ENCODE results near the gene USP20.

USP20 gene

GRCh38 chr9:129881547-129882324 lies 46.5 kb downstream of the USP20 start:
- ATAC-seq, result no peak

GRCh38 chr9:129884220-129885017 lies 49.2 kb downstream of the USP20 start:
- no peak for TF ChIP-seq ESRRG (CRISPR knock-in tag; IDR thresholded peaks at IDR 0.05)
- TF ChIP-seq RARB (CRISPR knock-in tag; IDR thresholded peaks at IDR 0.05), result no peak
- TF ChIP-seq ZFP30 (CRISPR knock-in tag; IDR thresholded peaks at IDR 0.05), result no peak
- no peak for TF ChIP-seq CREB5 (CRISPR knock-in tag; IDR thresholded peaks at IDR 0.05; ENCODE audit: low read depth)
- TF ChIP-seq ZNF8 (CRISPR knock-in tag; IDR thresholded peaks at IDR 0.05), result no peak
- TF ChIP-seq ARNTL (CRISPR knock-in tag; IDR thresholded peaks at IDR 0.05; ENCODE audit: borderline replicate concordance, low read depth), result no peak
- TF ChIP-seq OSR1 (CRISPR knock-in tag; IDR thresholded peaks at IDR 0.05), result no peak
- TF ChIP-seq ISL1 (CRISPR knock-in tag; IDR thresholded peaks at IDR 0.05), result no peak
- no peak for TF ChIP-seq BACH2 (CRISPR knock-in tag; IDR thresholded peaks at IDR 0.05; ENCODE audit: borderline replicate concordance)
- TF ChIP-seq PPARA (CRISPR knock-in tag; IDR thresholded peaks at IDR 0.05; ENCODE audit: borderline replicate concordance), result no peak
- no peak for TF ChIP-seq CSDC2 (CRISPR knock-in tag; IDR thresholded peaks at IDR 0.05)
- no peak for TF ChIP-seq POU6F1 (CRISPR knock-in tag; IDR thresholded peaks at IDR 0.05; ENCODE audit: borderline replicate concordance, low read depth)
- no peak for TF ChIP-seq ZNF70 (CRISPR knock-in tag; IDR thresholded peaks at IDR 0.05)
- TF ChIP-seq TSHZ2 (CRISPR knock-in tag; IDR thresholded peaks at IDR 0.05), result no peak
- peak; percentile 88 for ATAC-seq

More at GRCh38 chr9:129881547-129882324, 46.5 kb downstream of the USP20 start:
- TF ChIP-seq ARNTL (CRISPR knock-in tag; IDR thresholded peaks at IDR 0.05; ENCODE audit: borderline replicate concordance, low read depth) (no peak), ZNF8 (CRISPR knock-in tag; IDR thresholded peaks at IDR 0.05) (no peak), ZFP30 (CRISPR knock-in tag; IDR thresholded peaks at IDR 0.05) (no peak), TCF4 (CRISPR knock-in tag; IDR thresholded peaks at IDR 0.05; ENCODE audit: borderline replicate concordance) (no peak), POU6F1 (CRISPR knock-in tag; IDR thresholded peaks at IDR 0.05; ENCODE audit: borderline replicate concordance, low read depth) (no peak), TOX (CRISPR knock-in tag; IDR thresholded peaks at IDR 0.05; ENCODE audit: borderline replicate concordance) (no peak), OSR1 (CRISPR knock-in tag; IDR thresholded peaks at IDR 0.05) (no peak), SNAI2 (CRISPR knock-in tag; IDR thresholded peaks at IDR 0.05) (no peak), ESRRG (CRISPR knock-in tag; IDR thresholded peaks at IDR 0.05) (no peak), GLIS3 (CRISPR knock-in tag; IDR thresholded peaks at IDR 0.05) (no peak), ZNF565 (CRISPR knock-in tag; conservative IDR thresholded peaks at IDR 0.05; ENCODE audit: low read depth) (no peak), CSDC2 (CRISPR knock-in tag; IDR thresholded peaks at IDR 0.05) (no peak), TSHZ2 (CRISPR knock-in tag; IDR thresholded peaks at IDR 0.05) (no peak)
